Sigmoid colon (tissue), 7 donors: ENCODE results near the gene ARHGEF10L. TPM values are rescaled to one million over a fixed set of nuclear protein-coding genes. Genes with fewer than 3 reads are reported as not detected.

Experiments used
- DNase-seq: peaks from one replicate; pipeline ENCODE4 v3.0.0-alpha.2; 2019
- H3K27ac ChIP-seq, 4 donors: fragments of 200-600 bp; sonication (generic); one replicate each; pipeline ENCODE4 v1.5.1; 2016 to 2019; ENCODE audit warnings: mild to moderate bottlenecking in 1 of 4
- H3K27me3 ChIP-seq, 3 donors: fragments of 200-600 bp; sonication (generic); one replicate each; pipeline ENCODE4 v1.5.1; 2019; ENCODE audit warnings: mild to moderate bottlenecking in 1 of 3
- H3K36me3 ChIP-seq, 4 donors: fragments of 200-600 bp; sonication (generic); one replicate each; pipeline ENCODE4 v1.5.1; 2016 to 2019
- H3K4me1 ChIP-seq, 4 donors: fragments of 200-600 bp; sonication (generic); one replicate each; pipeline ENCODE4 v1.5.1; 2017 to 2019
- H3K4me3 ChIP-seq, 4 donors: fragments of 200-600 bp; sonication (generic); one replicate each; pipeline ENCODE4 v1.5.1; 2017 to 2019; ENCODE audit warnings: mild to moderate bottlenecking in 2 of 4, moderate library complexity in 1 of 4
- H3K9me3 ChIP-seq, 4 donors: fragments of 200-600 bp in 3 of 4; sonication (generic) in 3 of 4; one replicate each; pipeline versions ENCODE4 v1.5.1 to v1.6.1; 2013 to 2019
- EP300 ChIP-seq, 4 donors: sonication (generic); formaldehyde crosslinking; IDR thresholded peaks; one replicate each; pipeline ENCODE4 v1.6.1; 2017; ENCODE audit warnings: antibody characterized with exemption in 4 of 4
- POLR2A ChIP-seq, 2 donors: fragments of 450-650 bp; IDR thresholded peaks; one replicate each; pipeline ENCODE4 v1.6.1; 2016; ENCODE audit warnings: antibody characterized with exemption in 2 of 2, mild to moderate bottlenecking in 2 of 2, moderate library complexity in 2 of 2
- POLR2AphosphoS5 ChIP-seq, 4 donors: sonication (generic); formaldehyde crosslinking; IDR thresholded peaks; one replicate each; pipeline ENCODE4 v1.6.1; 2017; ENCODE audit warnings: antibody characterized with exemption in 4 of 4
- WGBS, 2 donors: extraction: QIAGEN DNeasy Blood & Tissue Kit; methylation state at CpG; one replicate each; pipeline ENCODE4 v1.1.7; 2013; 5-methylcytosine and 5-hydroxymethylcytosine counted together
- intact Hi-C: fragments of 100-400 bp; cut with DNase I; formaldehyde crosslinking; loops from one replicate; pipeline ENCODE4 v1.15.1; 2023
- polyA plus RNA-seq, 3 donors: library from polyadenylated mRNA; stranded (reverse); fragments of 200-250 nt; gene quantifications; one replicate each; pipeline ENCODE4 v1.2.3, GENCODE V29; 2013
- total RNA-seq, 4 donors: library from RNA; depleted of rRNA; stranded (reverse); fragments of >200 nt; gene quantifications; one replicate each; pipeline ENCODE4 v1.1.0, GENCODE V29; 2016
- TF ChIP-seq, protein P1 (sequence below), 4 experiments: fragments of 450-650 bp in 3 of 4; fragments of 200-600 bp in 1 of 4; IDR thresholded peaks; one replicate each; pipeline ENCODE4 v1.5.1; 2016 to 2019; ENCODE audit warnings: antibody characterized with exemption in 4 of 4, mild to moderate bottlenecking in 3 of 4, moderate library complexity in 2 of 4
- donor health status: healthy with polysubstance abuse.
- donor health status: Bipolar disorder and iron deficiency.
- donor health status: healthy.

Gene ARHGEF10L
- total and polyA plus RNA-seq, 7 donors: 25.0 to 76.2 (median 33.0) TPM

- 94 to 95% methylated on average over 1 of the region's 1 CpG for WGBS, 2 donors
These were observed 115.7 kb downstream of the ARHGEF10L start for GRCh38 chr1:17655169-17655568.

DNA sequence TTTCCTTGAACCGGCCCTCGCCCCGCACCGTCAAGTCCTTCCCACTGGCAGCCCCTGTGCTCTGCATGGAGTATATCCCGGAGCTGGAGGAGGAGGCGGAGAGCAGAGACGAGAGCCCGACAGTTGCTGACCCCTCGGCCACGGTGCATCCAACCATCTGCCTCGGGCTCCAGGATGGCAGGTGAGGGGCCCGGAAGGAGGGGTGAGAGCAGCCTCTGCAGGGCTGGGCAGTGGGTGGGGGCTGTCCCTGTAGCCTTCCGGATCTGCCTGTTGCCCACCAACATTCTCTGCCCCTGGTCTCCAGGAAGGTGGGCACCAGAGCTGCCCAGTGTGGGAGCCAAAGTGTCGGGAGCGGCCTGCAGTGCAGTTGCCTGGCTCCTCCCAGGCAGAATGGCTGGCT is 116.4 kb downstream of the ARHGEF10L start:
- H3K4me1 ChIP-seq: no peaks in the 10 kb centered on the region
- intact Hi-C loops: loop anchor here (10.0 kb wide), 1 partner anchor 919 kb away; no protein-coding TSS in a partner anchor
- H3K9me3 ChIP-seq: no peaks in the 10 kb centered on the region
- no peak overlapping the region for H3K27ac ChIP-seq
- no peaks in the 10 kb centered on the region for H3K27me3 ChIP-seq
- 91 to 92% methylated on average over 15 of the region's 15 CpGs for WGBS, 2 donors
- H3K36me3 ChIP-seq: peaks cover 13 to 96% (median 54%) of the 10 kb centered on the region in 4 donors
- no peak for DNase-seq
- H3K4me3 ChIP-seq: no peak overlapping the region
- no peak for TF ChIP-seq POLR2AphosphoS5 (IDR thresholded peaks at IDR 0.05)
- TF ChIP-seq, protein P1, sequence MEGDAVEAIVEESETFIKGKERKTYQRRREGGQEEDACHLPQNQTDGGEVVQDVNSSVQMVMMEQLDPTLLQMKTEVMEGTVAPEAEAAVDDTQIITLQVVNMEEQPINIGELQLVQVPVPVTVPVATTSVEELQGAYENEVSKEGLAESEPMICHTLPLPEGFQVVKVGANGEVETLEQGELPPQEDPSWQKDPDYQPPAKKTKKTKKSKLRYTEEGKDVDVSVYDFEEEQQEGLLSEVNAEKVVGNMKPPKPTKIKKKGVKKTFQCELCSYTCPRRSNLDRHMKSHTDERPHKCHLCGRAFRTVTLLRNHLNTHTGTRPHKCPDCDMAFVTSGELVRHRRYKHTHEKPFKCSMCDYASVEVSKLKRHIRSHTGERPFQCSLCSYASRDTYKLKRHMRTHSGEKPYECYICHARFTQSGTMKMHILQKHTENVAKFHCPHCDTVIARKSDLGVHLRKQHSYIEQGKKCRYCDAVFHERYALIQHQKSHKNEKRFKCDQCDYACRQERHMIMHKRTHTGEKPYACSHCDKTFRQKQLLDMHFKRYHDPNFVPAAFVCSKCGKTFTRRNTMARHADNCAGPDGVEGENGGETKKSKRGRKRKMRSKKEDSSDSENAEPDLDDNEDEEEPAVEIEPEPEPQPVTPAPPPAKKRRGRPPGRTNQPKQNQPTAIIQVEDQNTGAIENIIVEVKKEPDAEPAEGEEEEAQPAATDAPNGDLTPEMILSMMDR (IDR thresholded peaks at IDR 0.05): no peak
- no peak for TF ChIP-seq EP300 (IDR thresholded peaks at IDR 0.05)
- TF ChIP-seq POLR2A (IDR thresholded peaks at IDR 0.05): no peak

More at GRCh38 chr1:17655169-17655568, 115.7 kb downstream of the ARHGEF10L start:
- Histone ChIP-seq H3K36me3 (peaks cover 13 to 91% (median 55%) of the 10 kb centered on the region in 4 donors), H3K27me3 (no peaks in the 10 kb centered on the region), H3K27ac (no peak overlapping the region), H3K4me1 (no peaks in the 10 kb centered on the region), H3K4me3 (no peak overlapping the region), H3K9me3 (no peaks in the 10 kb centered on the region)
- no peak for DNase-seq
- intact Hi-C loops: loop anchor here (10.0 kb wide), 1 partner anchor 920 kb away; no protein-coding TSS in a partner anchor
- no peak for TF ChIP-seq EP300 (IDR thresholded peaks at IDR 0.05)
- TF ChIP-seq POLR2AphosphoS5 (IDR thresholded peaks at IDR 0.05): no peak
- TF ChIP-seq POLR2A (IDR thresholded peaks at IDR 0.05): no peak
- TF ChIP-seq, protein P1 (IDR thresholded peaks at IDR 0.05): no peak

GRCh38 chr1:17657436-17657835 is 117.9 kb downstream of the ARHGEF10L start:
- H3K36me3 ChIP-seq: peaks cover 13 to 86% (median 52%) of the 10 kb centered on the region in 4 donors
- 71 to 89% methylated on average over 13 of the region's 13 CpGs for WGBS, 2 donors

DNA sequence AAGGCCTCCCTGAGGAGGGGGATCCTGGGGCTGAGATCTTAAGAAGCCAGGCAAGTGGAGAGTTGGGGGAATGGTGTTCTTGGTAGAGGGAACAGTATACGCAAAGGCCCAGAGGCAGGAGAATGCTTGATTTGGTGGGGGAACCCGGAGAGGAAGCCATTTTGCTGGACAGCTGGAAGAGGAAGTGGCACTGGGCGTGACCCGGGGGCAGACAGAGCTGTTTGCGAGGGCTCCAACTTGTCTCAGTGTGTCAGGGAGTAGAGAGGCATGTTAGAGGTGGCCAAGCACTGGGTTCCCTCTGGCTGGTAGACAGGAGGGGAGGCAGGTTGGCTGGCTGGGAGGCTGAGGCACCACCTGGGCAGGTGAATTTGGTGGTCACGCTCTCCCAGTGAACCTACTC is 119.3 kb downstream of the ARHGEF10L start:
- Histone ChIP-seq H3K4me3 (no peak overlapping the region), H3K9me3 (no peaks in the 10 kb centered on the region), H3K36me3 (peaks cover 13 to 77% (median 54%) of the 10 kb centered on the region in 4 donors), H3K4me1 (no peaks in the 10 kb centered on the region), H3K27ac (no peak overlapping the region), H3K27me3 (no peaks in the 10 kb centered on the region)
- intact Hi-C loops: loop anchor here (10.0 kb wide), 1 partner anchor 916 kb away; no protein-coding TSS in a partner anchor
- TF ChIP-seq, protein P1 (IDR thresholded peaks at IDR 0.05): no peak
- TF ChIP-seq POLR2AphosphoS5 (IDR thresholded peaks at IDR 0.05) (no peak), POLR2A (IDR thresholded peaks at IDR 0.05) (no peak), EP300 (IDR thresholded peaks at IDR 0.05) (no peak)
- no peak for DNase-seq
- WGBS, 2 donors: 66 to 74% methylated on average over 6 of the region's 6 CpGs

More at GRCh38 chr1:17657436-17657835, 117.9 kb downstream of the ARHGEF10L start:
- TF ChIP-seq, protein P1 (IDR thresholded peaks at IDR 0.05): no peak
- no peak for TF ChIP-seq EP300 (IDR thresholded peaks at IDR 0.05)
- no peak for TF ChIP-seq POLR2A (IDR thresholded peaks at IDR 0.05)
- no peak for TF ChIP-seq POLR2AphosphoS5 (IDR thresholded peaks at IDR 0.05)
- Histone ChIP-seq H3K9me3 (no peaks in the 10 kb centered on the region), H3K27ac (no peak overlapping the region), H3K4me1 (no peaks in the 10 kb centered on the region), H3K27me3 (no peaks in the 10 kb centered on the region), H3K4me3 (no peak overlapping the region)
- intact Hi-C loops: loop anchor here (10.0 kb wide), 1 partner anchor 917 kb away; no protein-coding TSS in a partner anchor
- DNase-seq: no peak
